NCI-H2029 treated with DMSO at 0.1 percent for 48 hours (cell line): ENCODE results near the gene CTNND1.

ENCODE experiments used
- DNase-seq: peaks from one replicate; lab custom pipeline; 2025; lab: John Stamatoyannopoulos, UW

Gene CTNND1

GRCh38 chr11:57764021-57764420, 2.4 kb downstream of the CTNND1 start:
- DNase-seq = no peak

- no peak for DNase-seq
Measured at GRCh38 chr11:57764566-57764965, 3.0 kb downstream of the CTNND1 start.

GRCh38 chr11:57764972-57765371, 3.4 kb downstream of the CTNND1 start:
- DNase-seq = no peak

GRCh38 chr11:57770793-57771192, 9.2 kb downstream of the CTNND1 start:
- DNase-seq = no peak

GRCh38 chr11:57771365-57771764, 9.8 kb downstream of the CTNND1 start:
- DNase-seq = no peak

GRCh38 chr11:57772562-57772961, 11.0 kb downstream of the CTNND1 start:
- no peak for DNase-seq

- no peak for DNase-seq
Measured at GRCh38 chr11:57773026-57773598, 11.5 kb downstream of the CTNND1 start.

- no peak for DNase-seq
Measured at GRCh38 chr11:57775491-57775890, 13.9 kb downstream of the CTNND1 start.

GRCh38 chr11:57776031-57776521, 14.5 kb downstream of the CTNND1 start:
- DNase-seq = no peak

- DNase-seq = no peak
Measured at GRCh38 chr11:57776577-57777210, 15.1 kb downstream of the CTNND1 start.

GRCh38 chr11:57777969-57778317, 16.3 kb downstream of the CTNND1 start:
- no peak for DNase-seq

- peak; percentile 90 for DNase-seq
Measured at GRCh38 chr11:57778318-57779037, 16.9 kb downstream of the CTNND1 start.

- DNase-seq = no peak
Measured at GRCh38 chr11:57779276-57779675, 17.7 kb downstream of the CTNND1 start.

- DNase-seq = no peak
Measured at GRCh38 chr11:57781529-57781943, 19.9 kb downstream of the CTNND1 start.

- no peak for DNase-seq
Measured at GRCh38 chr11:57785072-57785471, 23.5 kb downstream of the CTNND1 start.

- no peak for DNase-seq
Measured at GRCh38 chr11:57786436-57786835, 24.8 kb downstream of the CTNND1 start.

GRCh38 chr11:57787006-57787604, 25.5 kb downstream of the CTNND1 start:
- no peak for DNase-seq

GRCh38 chr11:57787920-57788702, 26.5 kb downstream of the CTNND1 start:
- DNase-seq = no peak

GRCh38 chr11:57788703-57789088, 27.1 kb downstream of the CTNND1 start:
- no peak for DNase-seq

- DNase-seq = no peak
Measured at GRCh38 chr11:57791321-57792059, 29.9 kb downstream of the CTNND1 start.

GRCh38 chr11:57792060-57792541, 30.5 kb downstream of the CTNND1 start:
- no peak for DNase-seq
